Stomach smooth muscle (tissue), 2 donors: Measurements from ENCODE around the gene PRELP.

Experiments
- H3K27ac ChIP-seq: one replicate; pipeline ENCODE4 v1.7.0; 2013; ENCODE audit warnings: mild to moderate bottlenecking, low read length, inconsistent platforms
- H3K27me3 ChIP-seq, 2 donors: one replicate each; pipeline ENCODE4 v1.7.0; 2013; ENCODE audit warnings: low read length in 2 of 2; ENCODE audit not compliant: insufficient read depth in 2 of 2, control insufficient read depth in 1 of 2
- H3K36me3 ChIP-seq, 2 donors: one replicate each; pipeline ENCODE4 v1.7.0; 2013; ENCODE audit warnings: low read length in 2 of 2; ENCODE audit not compliant: control insufficient read depth in 2 of 2, insufficient read depth in 2 of 2
- H3K4me1 ChIP-seq: one replicate; pipeline ENCODE4 v1.7.0; 2013; ENCODE audit warnings: low read length; ENCODE audit not compliant: control insufficient read depth, insufficient read depth
- H3K4me3 ChIP-seq, 2 donors: one replicate each; pipeline ENCODE4 v1.7.0; 2013; ENCODE audit warnings: low read length in 2 of 2
- H3K9ac ChIP-seq, 2 donors: one replicate each; pipeline ENCODE4 v1.7.0; 2013; ENCODE audit warnings: low read length in 2 of 2, mild to moderate bottlenecking in 1 of 2
- H3K9me3 ChIP-seq, 2 donors: one replicate each; pipeline ENCODE4 v1.7.0; 2013; ENCODE audit warnings: low read length in 2 of 2; ENCODE audit not compliant: control insufficient read depth in 2 of 2
- donor health status: healthy.
- donor health status: Pancreatic carcinoma.

PRELP gene

DNA sequence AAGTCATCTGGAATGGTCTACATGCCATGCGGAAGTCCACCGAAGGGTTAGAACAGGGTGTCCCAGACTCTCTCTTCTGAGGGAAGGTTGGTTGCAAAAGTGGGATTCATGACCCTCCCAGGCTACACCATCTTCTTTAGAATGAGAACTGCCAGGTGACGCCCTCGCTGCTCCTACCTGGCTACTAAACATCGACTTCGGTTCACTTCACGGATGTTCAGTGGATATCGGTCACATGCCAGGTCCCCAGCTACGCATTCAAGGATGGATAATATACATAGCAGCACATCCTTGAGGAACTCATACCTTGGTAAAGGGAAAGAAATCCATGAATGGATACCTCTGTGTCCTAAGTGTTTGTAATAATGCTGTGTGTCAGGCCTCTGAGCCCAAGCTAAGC, 15.0 kb downstream of the PRELP start:
- H3K4me3 ChIP-seq: no peak overlapping the region
- no peak overlapping the region for H3K27ac ChIP-seq
- H3K9me3 ChIP-seq: no peaks in the 10 kb centered on the region
- peaks cover 10 to 16% of the 10 kb centered on the region in 2 donors for H3K36me3 ChIP-seq
- H3K4me1 ChIP-seq: peaks cover 19% of the 10 kb centered on the region
- H3K9ac ChIP-seq: no peak overlapping the region
- H3K27me3 ChIP-seq: no peaks in the 10 kb centered on the region

GRCh38 chr1:203491664-203492063, 16.1 kb downstream of the PRELP start:
- no peak overlapping the region for H3K4me3 ChIP-seq
- H3K36me3 ChIP-seq: peaks cover 5 to 6% of the 10 kb centered on the region in 2 donors
- H3K9ac ChIP-seq: no peak overlapping the region
- H3K27me3 ChIP-seq: no peaks in the 10 kb centered on the region
- H3K9me3 ChIP-seq: no peaks in the 10 kb centered on the region
- peaks cover 17% of the 10 kb centered on the region for H3K4me1 ChIP-seq
- H3K27ac ChIP-seq: no peak overlapping the region

DNA sequence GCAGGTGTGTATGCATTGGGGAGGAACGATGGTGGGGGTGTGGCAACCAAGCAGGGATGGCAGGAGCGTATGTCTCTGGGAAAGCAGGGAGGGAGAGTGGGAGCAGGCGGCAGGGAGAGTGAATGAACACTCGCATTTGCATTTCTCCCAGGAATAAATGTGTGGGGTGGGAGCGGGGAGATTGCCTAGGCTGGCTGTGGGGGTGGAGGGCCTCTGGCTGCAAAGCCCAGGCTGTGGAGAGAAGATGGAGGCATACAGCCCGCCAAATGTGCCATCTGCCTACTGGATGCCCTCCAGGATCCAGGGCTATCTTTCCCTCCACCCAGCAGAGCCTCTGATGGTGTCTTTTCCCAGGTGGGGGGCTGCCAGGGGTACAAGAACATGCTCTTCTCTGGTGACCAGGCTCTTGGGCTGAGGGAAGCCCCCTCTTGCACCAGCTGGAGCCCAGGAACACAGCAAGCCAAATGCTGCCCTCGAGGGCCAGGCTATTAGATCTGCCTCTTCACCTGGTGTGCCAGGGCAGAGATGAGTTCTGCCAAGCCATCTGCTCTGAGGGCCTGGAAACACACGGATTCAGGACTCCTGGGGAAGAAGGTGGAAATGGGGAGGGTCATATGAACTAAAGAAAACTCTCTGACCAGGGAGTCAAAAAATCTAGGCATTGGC, 16.6 kb downstream of the PRELP start:
- H3K4me3 ChIP-seq: no peak overlapping the region
- no peaks in the 10 kb centered on the region for H3K27me3 ChIP-seq
- peaks cover 11% of the 10 kb centered on the region for H3K4me1 ChIP-seq
- no peak overlapping the region for H3K27ac ChIP-seq
- H3K36me3 ChIP-seq: peaks cover 3 to 6% of the 10 kb centered on the region in 2 donors
- H3K9ac ChIP-seq: no peak overlapping the region
- no peaks in the 10 kb centered on the region for H3K9me3 ChIP-seq

DNA sequence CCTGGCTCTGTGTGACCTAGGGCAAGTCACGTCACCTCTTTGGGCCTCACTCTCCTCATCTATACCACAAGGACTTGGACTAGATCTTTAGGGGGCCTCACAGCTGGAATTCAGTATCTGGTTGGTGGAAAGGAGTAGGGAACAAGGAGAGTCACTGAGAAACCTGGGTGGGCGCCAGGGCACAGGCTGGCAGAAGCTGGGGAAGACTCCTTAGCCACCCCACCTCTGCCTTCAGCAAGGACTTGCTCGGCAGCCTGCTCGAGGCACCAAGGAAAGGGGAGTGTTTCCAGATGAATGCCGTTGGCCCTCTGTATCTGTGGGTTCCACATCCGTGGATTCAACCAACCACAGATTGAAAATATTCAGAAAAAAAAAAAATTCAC, 17.1 kb downstream of the PRELP start:
- Histone ChIP-seq H3K27me3 (no peaks in the 10 kb centered on the region), H3K4me1 (peaks cover 6% of the 10 kb centered on the region), H3K4me3 (no peak overlapping the region), H3K36me3 (peaks cover 3 to 6% of the 10 kb centered on the region in 2 donors), H3K9me3 (no peaks in the 10 kb centered on the region), H3K9ac (no peak overlapping the region), H3K27ac (no peak overlapping the region)

- no peak within 1 kb of the TSS for H3K4me3 ChIP-seq
- no peak within 1 kb of the TSS for H3K9ac ChIP-seq
- H3K9me3 ChIP-seq: no peaks in the 10 kb centered on the region
- peaks cover 3 to 6% of the 10 kb centered on the region in 2 donors for H3K36me3 ChIP-seq
- H3K27ac ChIP-seq: no peak within 1 kb of the TSS
- H3K4me1 ChIP-seq: peaks cover 2% of the 10 kb centered on the region
- no peaks in the 10 kb centered on the region for H3K27me3 ChIP-seq
Observed at GRCh38 chr1:203493901-203494300, 18.3 kb downstream of the PRELP start, which contains the start of gene OPTC. Gene OPTC (plus strand): TSS chr1:203494153. CDS start chr1:203496006, 1,853 bp downstream.

GRCh38 chr1:203495845-203496244, 20.2 kb downstream of the PRELP start:
- Histone ChIP-seq H3K9ac (no peak overlapping the region), H3K9me3 (no peaks in the 10 kb centered on the region), H3K27ac (no peak overlapping the region), H3K36me3 (no peaks in the 10 kb centered on the region), H3K4me1 (peaks cover 2% of the 10 kb centered on the region), H3K27me3 (no peaks in the 10 kb centered on the region), H3K4me3 (no peak overlapping the region)

GRCh38 chr1:203497269-203497777, 21.7 kb downstream of the PRELP start:
- no peak overlapping the region for H3K9ac ChIP-seq
- no peak overlapping the region for H3K4me3 ChIP-seq
- H3K4me1 ChIP-seq: peaks cover 10% of the 10 kb centered on the region
- H3K9me3 ChIP-seq: no peaks in the 10 kb centered on the region
- no peak overlapping the region for H3K27ac ChIP-seq
- H3K27me3 ChIP-seq: no peaks in the 10 kb centered on the region
- no peaks in the 10 kb centered on the region for H3K36me3 ChIP-seq

DNA sequence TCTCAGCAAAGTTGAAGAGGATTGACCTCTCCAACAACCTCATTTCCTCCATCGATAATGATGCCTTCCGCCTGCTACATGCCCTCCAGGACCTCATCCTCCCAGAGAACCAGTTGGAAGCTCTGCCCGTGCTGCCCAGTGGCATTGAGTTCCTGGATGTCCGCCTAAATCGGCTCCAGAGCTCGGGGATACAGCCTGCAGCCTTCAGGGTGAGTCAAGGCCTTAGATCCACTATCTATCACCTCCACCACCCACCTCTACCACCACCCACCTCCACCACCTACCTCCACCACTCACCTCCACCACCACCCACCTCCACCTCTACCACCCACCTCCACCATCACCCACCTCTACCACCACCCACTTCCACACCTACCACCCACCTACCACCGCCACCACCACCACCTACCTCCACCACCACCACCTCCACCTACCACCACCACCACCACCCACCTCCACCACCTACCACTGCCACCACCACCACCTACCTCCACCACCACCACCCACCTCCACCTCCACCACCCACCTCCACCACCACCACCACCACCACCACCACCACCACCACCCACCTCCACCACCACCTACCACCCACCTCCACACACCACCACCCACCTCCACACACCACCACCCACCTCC, 24.2 kb downstream of the PRELP start:
- Histone ChIP-seq H3K36me3 (no peaks in the 10 kb centered on the region), H3K4me1 (peaks cover 19% of the 10 kb centered on the region), H3K4me3 (no peak overlapping the region), H3K9ac (no peak overlapping the region), H3K27ac (no peak overlapping the region), H3K9me3 (no peaks in the 10 kb centered on the region), H3K27me3 (no peaks in the 10 kb centered on the region)

- no peaks in the 10 kb centered on the region for H3K27me3 ChIP-seq
- no peaks in the 10 kb centered on the region for H3K9me3 ChIP-seq
- no peak overlapping the region for H3K4me3 ChIP-seq
- no peaks in the 10 kb centered on the region for H3K36me3 ChIP-seq
- H3K9ac ChIP-seq: no peak overlapping the region
- peaks cover 24% of the 10 kb centered on the region for H3K4me1 ChIP-seq
- no peak overlapping the region for H3K27ac ChIP-seq
Observed at GRCh38 chr1:203500279-203500678, 24.7 kb downstream of the PRELP start.

- H3K36me3 ChIP-seq: no peaks in the 10 kb centered on the region
- H3K9me3 ChIP-seq: no peaks in the 10 kb centered on the region
- peaks cover 51% of the 10 kb centered on the region for H3K4me1 ChIP-seq
- H3K9ac ChIP-seq: no peak overlapping the region
- H3K4me3 ChIP-seq: no peak overlapping the region
- no peaks in the 10 kb centered on the region for H3K27me3 ChIP-seq
- no peak overlapping the region for H3K27ac ChIP-seq
Observed at GRCh38 chr1:203503836-203504235, 28.2 kb downstream of the PRELP start.
